Keratinocyte (primary cell): Measurements from ENCODE around the gene SLC8A1. TPM values are rescaled to one million over a fixed set of nuclear protein-coding genes. Genes with fewer than 3 reads are reported as not detected.

Experiments used
- DNase-seq: peaks from one replicate; pipeline ENCODE4 v3.0.0-alpha.2; 2011; ENCODE audit warnings: low read depth, missing footprints, low spot score
- FAIRE-seq: peaks from 2 replicates; lab custom pipeline; 2011; peaks lifted over from hg19 to GRCh38; lab: Jason Lieb, UNC
- H2AFZ ChIP-seq: 2 replicates; pipeline ENCODE4 v1.6.0; 2012; ENCODE audit warnings: low read length, control low read depth, inconsistent platforms; ENCODE audit not compliant: control insufficient read depth
- H3K27ac ChIP-seq: 2 replicates; pipeline ENCODE4 v1.5.1; 2011; ENCODE audit warnings: low read length; ENCODE audit not compliant: control insufficient read depth, insufficient read depth
- H3K27me3 ChIP-seq: 3 replicates; pipeline ENCODE4 v1.6.0; 2011; ENCODE audit warnings: low read length; ENCODE audit not compliant: control insufficient read depth, insufficient read depth; ENCODE audit errors: extremely low read depth
- H3K36me3 ChIP-seq, 2 experiments: 2 replicates in 1 of 2; 3 replicates in 1 of 2; pipeline ENCODE4 v1.5.1; 2011; ENCODE audit warnings: low read length in 2 of 2, mild to moderate bottlenecking in 1 of 2; ENCODE audit not compliant: control insufficient read depth in 2 of 2, insufficient read depth in 2 of 2; ENCODE audit errors: extremely low read depth in 1 of 2
- H3K4me1 ChIP-seq: 3 replicates; pipeline ENCODE4 v1.5.1; 2011; ENCODE audit warnings: low read length; ENCODE audit not compliant: control insufficient read depth, insufficient read depth; ENCODE audit errors: extremely low read depth
- H3K4me2 ChIP-seq: 3 replicates; pipeline ENCODE4 v1.6.0; 2011; ENCODE audit warnings: low read depth, low read length; ENCODE audit not compliant: control insufficient read depth, insufficient read depth; ENCODE audit errors: extremely low read depth
- H3K4me3 ChIP-seq, 3 experiments: fragments of 200-600 bp in 1 of 3; sonication (generic) in 1 of 3; 2 replicates in 2 of 3; 3 replicates in 1 of 3; pipeline ENCODE4 v1.5.1; 2011 to 2016; ENCODE audit warnings: low read length in 3 of 3, mild to moderate bottlenecking in 3 of 3, control low read depth in 2 of 3, inconsistent platforms in 1 of 3, low read depth in 1 of 3, mixed read lengths in 1 of 3, mixed run types in 1 of 3, moderate library complexity in 1 of 3; ENCODE audit not compliant: control insufficient read depth in 2 of 3, insufficient read depth in 2 of 3; ENCODE audit errors: extremely low read depth in 1 of 3
- H3K79me2 ChIP-seq: 2 replicates; pipeline ENCODE4 v1.6.0; 2012; ENCODE audit warnings: low read length; ENCODE audit not compliant: control insufficient read depth, insufficient read depth
- H3K9ac ChIP-seq: 3 replicates; pipeline ENCODE4 v1.6.0; 2011; ENCODE audit warnings: low read length; ENCODE audit not compliant: control insufficient read depth, insufficient read depth; ENCODE audit errors: extremely low read depth
- H3K9me1 ChIP-seq: 3 replicates; pipeline ENCODE4 v1.6.0; 2011; ENCODE audit warnings: low read length; ENCODE audit not compliant: control insufficient read depth, insufficient read depth; ENCODE audit errors: extremely low read depth
- H3K9me3 ChIP-seq: 2 replicates; pipeline ENCODE4 v1.5.1; 2012; ENCODE audit warnings: low read depth, low read length; ENCODE audit not compliant: control insufficient read depth
- H4K20me1 ChIP-seq: 3 replicates; pipeline ENCODE4 v1.6.0; 2011; ENCODE audit warnings: low read length; ENCODE audit not compliant: control insufficient read depth, insufficient read depth; ENCODE audit errors: extremely low read depth
- EZH2 ChIP-seq: IDR thresholded peaks from one replicate; pipeline ENCODE4 v1.6.1; 2012; ENCODE audit warnings: inconsistent platforms, mild to moderate bottlenecking, low read length, moderate library complexity
- dilution Hi-C: fragments of 300-500 bp; cut with MboI; formaldehyde crosslinking; loops from one replicate; pipeline ENCODE4 v1.7.0; 2020; ENCODE audit warnings: low sequenced_read_pairs; ENCODE audit not compliant: extremely low pct_ligation_motif_present
- polyA plus RNA-seq, 5 experiments: library from polyadenylated mRNA; depleted of rRNA in 3 of 5; stranded (reverse) in 3 of 5; stranded (forward) in 1 of 5; unstranded in 1 of 5; fragments of >200 nt; gene quantifications; 1 replicate in 1 of 5; 2 replicates in 3 of 5; 3 replicates in 1 of 5; pipeline versions ENCODE4 v1.2.1 to v1.2.3, GENCODE V29; 2011 to 2012; ENCODE audit warnings: missing spikeins in 2 of 5, low read depth in 1 of 5, low replicate concordance in 1 of 5
- TF ChIP-seq, protein P1 (sequence below), 3 experiments: IDR thresholded peaks in 1 of 3; conservative IDR thresholded peaks in 1 of 3; optimal IDR thresholded peaks in 1 of 3; 2 replicates in 2 of 3; 3 replicates in 1 of 3; pipeline versions ENCODE3 to v1.5.1; 2011; ENCODE audit warnings: low read length in 3 of 3, mild to moderate bottlenecking in 3 of 3, moderate library complexity in 2 of 3, control low read depth in 1 of 3, inconsistent platforms in 1 of 3; ENCODE audit not compliant: insufficient read depth in 2 of 3; ENCODE audit errors: extremely low read depth in 1 of 3

The SLC8A1 gene
- polyA plus RNA-seq, 1 donor (not counting 4 experiments of a cell fraction or from before 2014, with no cell fraction given): 2.7 TPM

DNA sequence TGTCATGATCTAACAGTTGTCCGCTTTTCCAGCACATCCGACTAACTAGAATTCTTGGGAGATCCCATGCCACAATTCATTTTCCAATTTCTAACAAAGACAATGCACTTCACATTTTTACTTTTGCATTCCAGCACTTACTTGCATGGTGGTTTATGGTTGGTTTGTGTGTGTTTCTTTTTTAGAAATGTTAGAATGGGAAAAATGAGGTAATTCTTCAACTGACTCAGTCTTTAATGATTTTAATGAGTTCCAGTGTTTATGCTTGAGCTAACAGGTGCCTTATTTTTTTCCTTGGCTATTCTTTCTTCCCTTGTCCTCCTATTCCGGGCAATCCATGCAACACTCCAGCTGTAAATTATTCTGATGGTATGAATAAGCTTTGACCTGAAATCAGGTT is 46.4 kb downstream of the SLC8A1 start:
- H3K9me1 ChIP-seq: no peaks in the 10 kb centered on the region
- no peak overlapping the region for H3K4me2 ChIP-seq
- H3K9ac ChIP-seq: no peak overlapping the region
- H3K27ac ChIP-seq: no peak overlapping the region
- H3K79me2 ChIP-seq: no peaks in the 10 kb centered on the region
- H3K4me3 ChIP-seq: no peak overlapping the region
- no peak overlapping the region for H2AFZ ChIP-seq
- DNase-seq (no peak), FAIRE-seq (no peak)
- TF ChIP-seq EZH2: no peak
- TF ChIP-seq, protein P1, sequence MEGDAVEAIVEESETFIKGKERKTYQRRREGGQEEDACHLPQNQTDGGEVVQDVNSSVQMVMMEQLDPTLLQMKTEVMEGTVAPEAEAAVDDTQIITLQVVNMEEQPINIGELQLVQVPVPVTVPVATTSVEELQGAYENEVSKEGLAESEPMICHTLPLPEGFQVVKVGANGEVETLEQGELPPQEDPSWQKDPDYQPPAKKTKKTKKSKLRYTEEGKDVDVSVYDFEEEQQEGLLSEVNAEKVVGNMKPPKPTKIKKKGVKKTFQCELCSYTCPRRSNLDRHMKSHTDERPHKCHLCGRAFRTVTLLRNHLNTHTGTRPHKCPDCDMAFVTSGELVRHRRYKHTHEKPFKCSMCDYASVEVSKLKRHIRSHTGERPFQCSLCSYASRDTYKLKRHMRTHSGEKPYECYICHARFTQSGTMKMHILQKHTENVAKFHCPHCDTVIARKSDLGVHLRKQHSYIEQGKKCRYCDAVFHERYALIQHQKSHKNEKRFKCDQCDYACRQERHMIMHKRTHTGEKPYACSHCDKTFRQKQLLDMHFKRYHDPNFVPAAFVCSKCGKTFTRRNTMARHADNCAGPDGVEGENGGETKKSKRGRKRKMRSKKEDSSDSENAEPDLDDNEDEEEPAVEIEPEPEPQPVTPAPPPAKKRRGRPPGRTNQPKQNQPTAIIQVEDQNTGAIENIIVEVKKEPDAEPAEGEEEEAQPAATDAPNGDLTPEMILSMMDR (optimal IDR thresholded peaks at IDR 0.05 in 1 of 3, IDR thresholded peaks at IDR 0.05 in 1 of 3, conservative IDR thresholded peaks at IDR 0.05 in 1 of 3; ENCODE audit: extremely low read depth in 1 of 3, insufficient read depth in 2 of 3, low read length in 3 of 3): no peak
- peaks cover 36% of the 10 kb centered on the region for H3K4me1 ChIP-seq
- H4K20me1 ChIP-seq: no peaks in the 10 kb centered on the region
- H3K9me3 ChIP-seq: no peaks in the 10 kb centered on the region
- dilution Hi-C loops: no loop called here
- H3K36me3 ChIP-seq: no peaks in the 10 kb centered on the region
- H3K27me3 ChIP-seq: no peaks in the 10 kb centered on the region

DNA sequence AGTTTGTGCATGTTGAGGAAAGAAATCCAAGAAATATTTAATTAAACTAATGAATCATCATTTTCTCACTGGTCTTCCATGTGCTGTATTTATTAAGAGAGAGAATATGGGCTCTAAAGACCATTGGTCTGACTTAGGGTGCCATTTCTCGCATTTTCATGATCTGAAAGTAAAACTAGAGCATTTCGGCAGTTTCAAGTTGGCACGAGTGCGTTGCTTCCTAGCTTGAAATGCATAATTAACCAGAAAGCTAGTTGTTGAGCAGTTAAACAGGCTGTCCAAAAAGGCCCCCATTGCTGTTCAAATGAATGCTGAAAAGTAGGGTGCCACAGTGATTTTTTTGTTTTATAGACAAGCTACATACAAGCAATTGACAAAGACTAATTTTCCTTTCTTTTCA is 47.4 kb downstream of the SLC8A1 start:
- H3K4me3 ChIP-seq: no peak overlapping the region
- no peak overlapping the region for H2AFZ ChIP-seq
- no peak for FAIRE-seq
- no peaks in the 10 kb centered on the region for H3K27me3 ChIP-seq
- dilution Hi-C loops: no loop called here
- no peaks in the 10 kb centered on the region for H3K79me2 ChIP-seq
- no peak overlapping the region for H3K4me2 ChIP-seq
- no peaks in the 10 kb centered on the region for H4K20me1 ChIP-seq
- no peak for TF ChIP-seq EZH2
- TF ChIP-seq, protein P1 (optimal IDR thresholded peaks at IDR 0.05 in 1 of 3, IDR thresholded peaks at IDR 0.05 in 1 of 3, conservative IDR thresholded peaks at IDR 0.05 in 1 of 3; ENCODE audit: extremely low read depth in 1 of 3, insufficient read depth in 2 of 3, low read length in 3 of 3): no peak
- no peak overlapping the region for H3K9ac ChIP-seq
- H3K9me3 ChIP-seq: no peaks in the 10 kb centered on the region
- H3K27ac ChIP-seq: no peak overlapping the region
- no peak for DNase-seq
- H3K4me1 ChIP-seq: peaks cover 36% of the 10 kb centered on the region
- no peaks in the 10 kb centered on the region for H3K36me3 ChIP-seq
- no peaks in the 10 kb centered on the region for H3K9me1 ChIP-seq
